Vagina (tissue), 2 donors: ENCODE data around the gene CTBP1.

ENCODE experiments used
- CTCF ChIP-seq, 3 experiments: fragments of 450-650 bp in 2 of 3; fragments of 200-600 bp in 1 of 3; sonication (generic) in 1 of 3; IDR thresholded peaks; one replicate each; pipeline ENCODE4 v1.5.1; 2017 to 2019; ENCODE audit warnings: antibody characterized with exemption in 3 of 3, mild to moderate bottlenecking in 2 of 3, moderate library complexity in 2 of 3
- POLR2A ChIP-seq, 2 donors: fragments of 450-650 bp; IDR thresholded peaks; one replicate each; pipeline ENCODE4 v1.6.1; 2017; ENCODE audit warnings: antibody characterized with exemption in 2 of 2, mild to moderate bottlenecking in 2 of 2, moderate library complexity in 2 of 2
- POLR2AphosphoS5 ChIP-seq, 2 donors: sonication (generic); formaldehyde crosslinking; IDR thresholded peaks; one replicate each; pipeline ENCODE4 v1.9.0; 2017; ENCODE audit warnings: antibody characterized with exemption in 2 of 2, mild to moderate bottlenecking in 2 of 2, low read depth in 1 of 2; ENCODE audit not compliant: insufficient read depth in 1 of 2

- no peak for TF ChIP-seq POLR2A (IDR thresholded peaks at IDR 0.05)
- no peak for TF ChIP-seq POLR2AphosphoS5 (IDR thresholded peaks at IDR 0.05; ENCODE audit: insufficient read depth in 1 of 2, low read depth in 1 of 2)
- TF ChIP-seq CTCF (IDR thresholded peaks at IDR 0.05), result no peak
Measured at GRCh38 chr4:1297023-1297395, 48.1 kb upstream of the CTBP1 start.
